HUES6 (cell line): ENCODE results near the gene PNO1.

ENCODE experiments used
- H3K27ac ChIP-seq: 2 replicates; pipeline ENCODE4 v1.7.0; 2013; ENCODE audit warnings: low read depth, mild to moderate bottlenecking, low read length, inconsistent platforms
- H3K27me3 ChIP-seq: 2 replicates; pipeline ENCODE4 v1.6.1; 2013; ENCODE audit warnings: low read length; ENCODE audit not compliant: control insufficient read depth, insufficient read depth
- H3K36me3 ChIP-seq: 2 replicates; pipeline ENCODE4 v1.6.1; 2013; ENCODE audit warnings: low read length; ENCODE audit not compliant: control insufficient read depth, insufficient read depth
- H3K4me1 ChIP-seq: 2 replicates; pipeline ENCODE4 v1.6.1; 2013; ENCODE audit warnings: low read length; ENCODE audit not compliant: control insufficient read depth, insufficient read depth
- H3K4me3 ChIP-seq: 2 replicates; pipeline ENCODE4 v1.5.1; 2013; ENCODE audit warnings: low read depth, low read length
- H3K9ac ChIP-seq: one replicate; pipeline ENCODE4 v1.6.1; 2013; ENCODE audit warnings: mild to moderate bottlenecking, low read length
- H3K9me3 ChIP-seq: 2 replicates; pipeline ENCODE4 v1.6.1; 2013; ENCODE audit warnings: low read depth, low read length; ENCODE audit not compliant: control insufficient read depth, insufficient read depth

PNO1 gene

GRCh38 chr2:68195096-68195495 lies 37.4 kb downstream of the PNO1 start:
- Histone ChIP-seq H3K4me3 (no peak overlapping the region), H3K27ac (no peak overlapping the region), H3K27me3 (no peaks in the 10 kb centered on the region), H3K4me1 (no peaks in the 10 kb centered on the region), H3K9ac (no peak overlapping the region), H3K9me3 (no peaks in the 10 kb centered on the region), H3K36me3 (no peaks in the 10 kb centered on the region)

GRCh38 chr2:68196120-68196716 lies 38.5 kb downstream of the PNO1 start:
- H3K9me3 ChIP-seq: no peaks in the 10 kb centered on the region
- H3K27me3 ChIP-seq: no peaks in the 10 kb centered on the region
- H3K27ac ChIP-seq: no peak overlapping the region
- H3K36me3 ChIP-seq: no peaks in the 10 kb centered on the region
- H3K4me1 ChIP-seq: no peaks in the 10 kb centered on the region
- H3K4me3 ChIP-seq: no peak overlapping the region
- no peak overlapping the region for H3K9ac ChIP-seq

DNA sequence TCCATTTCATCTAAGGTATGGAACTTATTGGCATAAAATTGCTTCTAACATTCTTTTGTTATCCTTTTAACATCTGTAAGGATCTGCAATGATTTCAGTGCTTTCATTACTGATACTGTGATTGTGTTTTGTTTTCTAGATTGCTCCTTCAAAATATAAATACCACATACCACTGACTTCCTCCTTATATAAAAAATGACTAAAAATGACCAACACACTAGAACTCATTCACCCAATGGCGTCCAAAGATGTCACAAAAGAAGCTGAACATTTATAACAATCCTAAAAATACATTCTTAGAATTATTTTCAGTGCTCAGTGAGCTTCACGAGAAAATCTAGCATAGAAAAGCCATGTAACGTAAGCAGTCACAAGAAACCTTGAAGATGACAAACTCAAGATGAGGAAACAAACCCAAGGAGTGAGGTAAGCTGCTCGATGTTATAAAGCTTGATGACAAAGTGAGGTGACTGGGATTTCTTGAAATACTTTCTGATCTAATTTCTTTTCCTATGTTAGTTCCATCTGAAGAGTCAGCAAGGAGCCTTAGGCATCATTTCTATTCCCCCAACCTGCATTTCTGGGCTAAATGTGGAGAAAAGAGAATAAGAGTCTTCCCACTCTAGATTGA lies 42.6 kb downstream of the PNO1 start:
- Histone ChIP-seq H3K27ac (no peak overlapping the region), H3K4me3 (no peak overlapping the region), H3K9me3 (no peaks in the 10 kb centered on the region), H3K9ac (no peak overlapping the region), H3K4me1 (no peaks in the 10 kb centered on the region), H3K27me3 (no peaks in the 10 kb centered on the region), H3K36me3 (no peaks in the 10 kb centered on the region)

DNA sequence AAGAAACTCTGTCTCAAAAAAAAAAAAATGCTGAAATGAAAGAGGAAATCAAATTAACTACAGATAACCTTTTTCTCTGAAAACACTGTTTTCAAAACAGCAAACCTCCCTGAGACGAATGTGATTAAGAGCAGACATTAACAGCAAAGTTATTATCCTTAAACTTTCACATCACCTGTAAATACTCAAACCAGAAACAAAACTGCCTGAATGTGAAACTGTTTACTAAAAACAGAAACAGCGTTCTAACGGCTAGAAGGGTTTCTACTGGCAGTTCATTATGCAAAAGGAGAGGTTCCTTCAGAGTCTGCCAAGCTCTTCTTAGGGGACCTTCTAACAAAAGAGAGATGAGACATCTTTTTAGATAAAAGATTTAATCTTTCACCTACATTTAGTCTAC lies 45.9 kb downstream of the PNO1 start:
- no peaks in the 10 kb centered on the region for H3K27me3 ChIP-seq
- no peak overlapping the region for H3K9ac ChIP-seq
- no peak overlapping the region for H3K4me3 ChIP-seq
- peaks cover 2% of the 10 kb centered on the region; the same call in 1 of the 2 replicates for H3K36me3 ChIP-seq
- H3K9me3 ChIP-seq: no peaks in the 10 kb centered on the region
- no peak overlapping the region for H3K27ac ChIP-seq
- no peaks in the 10 kb centered on the region for H3K4me1 ChIP-seq

- Histone ChIP-seq H3K9me3 (no peaks in the 10 kb centered on the region; the same call in 1 of the 2 replicates), H3K27me3 (no peaks in the 10 kb centered on the region), H3K4me3 (no peak overlapping the region), H3K36me3 (peaks cover 9% of the 10 kb centered on the region; the same call in 1 of the 2 replicates), H3K4me1 (no peaks in the 10 kb centered on the region), H3K9ac (no peak overlapping the region), H3K27ac (no peak overlapping the region)
Measured at GRCh38 chr2:68206793-68207192, 49.1 kb downstream of the PNO1 start.

GRCh38 chr2:68214381-68214780 lies 56.7 kb downstream of the PNO1 start:
- Histone ChIP-seq H3K27ac (no peak overlapping the region), H3K36me3 (peaks cover 21% of the 10 kb centered on the region), H3K9ac (no peak overlapping the region), H3K4me1 (peaks cover 8% of the 10 kb centered on the region; the same call in 1 of the 2 replicates), H3K4me3 (no peak overlapping the region), H3K9me3 (no peaks in the 10 kb centered on the region; the same call in 1 of the 2 replicates), H3K27me3 (no peaks in the 10 kb centered on the region)

DNA sequence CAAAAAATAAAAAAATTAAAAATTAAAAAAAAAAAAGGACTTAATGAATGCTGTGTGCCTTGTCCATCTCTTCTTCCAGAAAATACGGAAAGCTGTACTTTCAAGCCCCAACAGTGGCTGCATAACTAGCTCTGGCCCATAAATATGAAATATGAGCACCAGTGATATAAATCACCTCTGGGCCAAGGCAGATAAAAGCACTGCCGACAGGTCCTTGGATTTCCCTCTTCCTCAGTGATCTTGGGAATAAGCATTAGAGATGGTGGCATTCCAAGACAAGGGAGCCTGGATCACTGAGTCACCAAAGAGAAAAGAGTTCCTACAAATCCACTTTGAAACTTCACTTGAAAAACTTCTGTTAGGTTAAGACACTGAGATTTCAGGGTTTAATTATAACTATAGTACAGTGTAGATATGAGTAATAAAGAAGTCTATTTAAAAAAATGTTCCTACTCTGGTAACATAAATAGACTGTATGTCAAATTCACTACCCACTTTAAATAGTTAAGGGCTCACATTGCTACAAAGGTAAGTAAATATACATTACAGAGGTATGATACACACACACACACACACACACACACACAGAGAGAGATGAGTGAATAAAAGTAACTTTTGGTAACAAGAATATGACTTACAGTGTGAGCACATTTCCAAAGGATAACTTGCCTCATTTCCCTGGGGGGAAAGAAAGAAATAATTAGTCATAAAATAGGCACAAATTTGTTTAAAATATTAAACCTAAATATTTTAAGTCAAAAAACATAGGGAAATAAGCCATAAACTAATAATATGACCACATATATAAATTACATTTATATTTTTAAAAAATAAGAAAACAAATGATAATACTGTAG lies 59.0 kb downstream of the PNO1 start:
- Histone ChIP-seq H3K27ac (no peak overlapping the region), H3K9ac (no peak overlapping the region), H3K9me3 (no peaks in the 10 kb centered on the region), H3K27me3 (no peaks in the 10 kb centered on the region), H3K36me3 (peaks cover 14% of the 10 kb centered on the region), H3K4me1 (peaks cover 18% of the 10 kb centered on the region), H3K4me3 (no peak overlapping the region)

DNA sequence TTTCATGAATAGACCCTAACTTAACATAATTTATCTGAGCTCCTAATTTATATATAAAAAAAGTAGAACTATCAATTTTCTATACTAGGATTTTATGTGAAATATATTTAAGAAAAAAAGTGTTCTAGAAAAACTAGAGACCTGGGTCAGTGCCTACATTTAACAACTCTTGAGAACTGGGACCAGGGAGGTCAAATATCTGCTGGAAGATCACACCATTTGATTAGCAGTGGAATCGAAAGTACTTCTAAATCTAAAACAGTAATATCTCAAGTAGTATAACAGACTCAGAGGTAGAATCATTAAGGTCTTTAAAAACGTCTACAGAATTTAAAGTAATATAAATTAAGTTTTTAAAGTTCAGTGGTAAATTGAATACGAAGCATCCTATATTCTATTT lies 60.0 kb downstream of the PNO1 start:
- peaks cover 8% of the 10 kb centered on the region for H3K36me3 ChIP-seq
- H3K9me3 ChIP-seq: no peaks in the 10 kb centered on the region
- H3K27me3 ChIP-seq: no peaks in the 10 kb centered on the region
- peaks cover 18% of the 10 kb centered on the region for H3K4me1 ChIP-seq
- H3K9ac ChIP-seq: no peak overlapping the region
- H3K4me3 ChIP-seq: no peak overlapping the region
- H3K27ac ChIP-seq: no peak overlapping the region

- Histone ChIP-seq H3K4me3 (no peak overlapping the region), H3K36me3 (peaks cover 7% of the 10 kb centered on the region), H3K9me3 (no peaks in the 10 kb centered on the region), H3K4me1 (peaks cover 18% of the 10 kb centered on the region), H3K27me3 (no peaks in the 10 kb centered on the region), H3K9ac (no peak overlapping the region), H3K27ac (no peak overlapping the region)
Measured at GRCh38 chr2:68218343-68218901, 60.7 kb downstream of the PNO1 start.

- H3K36me3 ChIP-seq: no peaks in the 10 kb centered on the region
- no peaks in the 10 kb centered on the region for H3K9me3 ChIP-seq
- H3K9ac ChIP-seq: no peak overlapping the region
- H3K27me3 ChIP-seq: no peaks in the 10 kb centered on the region
- peaks cover 24% of the 10 kb centered on the region for H3K4me1 ChIP-seq
- H3K4me3 ChIP-seq: no peak overlapping the region
- H3K27ac ChIP-seq: no peak overlapping the region
Measured at GRCh38 chr2:68222287-68222686, 64.6 kb downstream of the PNO1 start.

DNA sequence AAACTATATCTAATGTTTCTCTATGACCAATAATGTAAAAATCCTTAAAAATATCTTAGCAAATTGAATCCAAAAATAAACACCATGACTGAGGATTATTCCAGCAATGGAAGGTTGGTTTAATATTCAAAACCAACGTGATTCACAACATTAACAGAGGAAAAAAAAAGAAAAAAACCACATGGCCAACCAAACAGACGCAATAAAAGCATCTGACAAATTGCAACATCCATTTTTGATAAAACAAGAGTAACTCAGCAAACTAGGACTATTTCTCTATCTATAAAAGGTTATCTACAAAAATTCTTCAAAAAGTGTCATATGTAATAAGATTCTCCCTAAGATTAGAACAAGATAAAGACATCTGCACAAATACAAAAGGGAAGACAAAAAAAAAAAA lies 65.7 kb downstream of the PNO1 start:
- no peaks in the 10 kb centered on the region for H3K9me3 ChIP-seq
- peaks cover 24% of the 10 kb centered on the region for H3K4me1 ChIP-seq

More for the DNA sequence above, 65.7 kb downstream of the PNO1 start:
- Histone ChIP-seq H3K27me3 (no peaks in the 10 kb centered on the region), H3K36me3 (no peaks in the 10 kb centered on the region), H3K9ac (no peak overlapping the region), H3K27ac (no peak overlapping the region), H3K4me3 (no peak overlapping the region)
